ENCODE data around the gene MCC.
"Not testable (repeated sequence)": the region's sequence is repeated elsewhere in the genome, so short reads cannot be mapped to it uniquely, and the experiment has no call there.

MCC gene

DNA sequence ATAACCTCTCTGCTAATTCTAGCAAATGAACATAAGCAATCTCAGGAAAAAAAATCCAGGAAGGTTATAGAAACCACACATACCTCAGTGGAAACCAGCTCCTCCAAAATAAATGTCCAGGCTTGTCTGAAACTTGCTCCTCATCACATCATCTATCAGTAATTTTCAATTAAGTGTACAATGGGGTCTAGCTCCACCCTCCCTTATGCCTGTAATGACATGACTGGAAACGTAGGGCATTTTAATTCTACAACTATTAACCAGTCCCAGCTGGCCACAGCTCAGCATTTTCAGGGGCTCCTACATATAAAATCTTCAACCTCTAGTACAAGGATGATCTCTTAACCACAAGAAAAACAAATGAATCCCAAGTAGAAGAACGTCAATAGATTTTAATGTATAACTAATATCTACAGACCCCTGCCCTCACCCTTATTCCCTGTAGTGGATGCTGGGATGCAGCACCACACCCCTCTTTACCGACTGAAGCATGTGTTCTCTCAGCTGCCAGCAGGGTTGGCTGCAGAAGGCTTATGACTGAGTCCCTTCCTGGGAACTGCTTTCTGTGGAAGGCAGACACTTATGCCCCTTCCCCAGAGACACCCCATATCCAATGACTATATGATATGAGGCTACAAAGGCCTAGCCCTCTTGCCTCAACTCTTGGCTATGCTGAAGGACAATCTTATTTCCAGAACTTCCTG, 60.2 kb downstream of the MCC start:
- TF ChIP-seq, protein P1, sequence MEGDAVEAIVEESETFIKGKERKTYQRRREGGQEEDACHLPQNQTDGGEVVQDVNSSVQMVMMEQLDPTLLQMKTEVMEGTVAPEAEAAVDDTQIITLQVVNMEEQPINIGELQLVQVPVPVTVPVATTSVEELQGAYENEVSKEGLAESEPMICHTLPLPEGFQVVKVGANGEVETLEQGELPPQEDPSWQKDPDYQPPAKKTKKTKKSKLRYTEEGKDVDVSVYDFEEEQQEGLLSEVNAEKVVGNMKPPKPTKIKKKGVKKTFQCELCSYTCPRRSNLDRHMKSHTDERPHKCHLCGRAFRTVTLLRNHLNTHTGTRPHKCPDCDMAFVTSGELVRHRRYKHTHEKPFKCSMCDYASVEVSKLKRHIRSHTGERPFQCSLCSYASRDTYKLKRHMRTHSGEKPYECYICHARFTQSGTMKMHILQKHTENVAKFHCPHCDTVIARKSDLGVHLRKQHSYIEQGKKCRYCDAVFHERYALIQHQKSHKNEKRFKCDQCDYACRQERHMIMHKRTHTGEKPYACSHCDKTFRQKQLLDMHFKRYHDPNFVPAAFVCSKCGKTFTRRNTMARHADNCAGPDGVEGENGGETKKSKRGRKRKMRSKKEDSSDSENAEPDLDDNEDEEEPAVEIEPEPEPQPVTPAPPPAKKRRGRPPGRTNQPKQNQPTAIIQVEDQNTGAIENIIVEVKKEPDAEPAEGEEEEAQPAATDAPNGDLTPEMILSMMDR (IDR thresholded peaks at IDR 0.05; ENCODE audit: low read depth, low read length, missing control alignments): no peak
- DNase-seq (ENCODE audit: low read depth): no peak
- in situ Hi-C loops (cut with HindIII; ENCODE audit: low sequenced_read_pairs): no loop called here
- H3K4me3 ChIP-seq (ENCODE audit: low read depth, low read length): no peak overlapping the region

DNA sequence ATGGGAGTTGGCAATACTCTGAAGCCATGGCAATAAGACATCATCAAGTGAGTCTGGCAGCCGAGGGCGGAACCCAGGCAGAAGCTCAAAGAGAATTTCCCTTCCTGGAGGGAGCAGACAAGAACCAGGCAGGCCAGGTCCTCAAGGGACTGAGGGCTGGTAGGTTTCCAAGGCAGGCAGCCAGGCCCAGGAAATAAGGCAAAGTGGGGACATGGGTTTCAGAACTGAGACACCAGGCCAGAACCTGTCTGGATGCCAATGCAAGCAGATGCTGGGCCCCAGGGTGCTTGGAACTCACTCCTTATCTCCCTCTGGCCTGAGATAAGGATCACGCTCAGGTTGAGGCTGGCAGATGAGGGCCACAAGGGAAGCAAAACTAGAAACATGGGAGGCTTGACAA, 62.3 kb downstream of the MCC start:
- in situ Hi-C loops (cut with HindIII; ENCODE audit: low sequenced_read_pairs): no loop called here
- no peak for DNase-seq (ENCODE audit: low read depth)
- TF ChIP-seq, protein P1 (IDR thresholded peaks at IDR 0.05; ENCODE audit: low read depth, low read length, missing control alignments): no peak
- H3K4me3 ChIP-seq (ENCODE audit: low read depth, low read length): no peak overlapping the region

DNA sequence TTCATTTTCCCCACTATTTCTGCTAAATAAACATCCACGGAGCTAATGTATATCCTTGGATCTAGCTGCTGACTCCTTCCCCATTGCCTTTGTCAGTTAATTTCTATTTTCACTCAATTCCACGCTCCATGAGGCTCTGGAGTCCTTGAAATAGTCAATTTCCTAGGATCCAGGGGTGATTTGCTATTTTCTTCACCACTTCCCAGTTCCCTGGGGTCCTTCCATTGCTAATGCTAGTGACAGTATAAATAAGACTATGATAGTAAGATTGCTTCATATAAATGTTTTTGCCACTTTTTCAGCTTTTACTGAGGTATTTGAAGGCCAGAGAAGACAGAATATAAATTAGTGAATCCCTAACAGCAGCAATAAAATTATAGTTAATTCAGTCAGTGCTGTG, 66.6 kb downstream of the MCC start:
- in situ Hi-C loops (cut with HindIII; ENCODE audit: low sequenced_read_pairs): no loop called here
- DNase-seq (ENCODE audit: low read depth): no peak
- TF ChIP-seq, protein P1 (IDR thresholded peaks at IDR 0.05; ENCODE audit: low read depth, low read length, missing control alignments): no peak
- no peak overlapping the region for H3K4me3 ChIP-seq (ENCODE audit: low read depth, low read length)

DNA sequence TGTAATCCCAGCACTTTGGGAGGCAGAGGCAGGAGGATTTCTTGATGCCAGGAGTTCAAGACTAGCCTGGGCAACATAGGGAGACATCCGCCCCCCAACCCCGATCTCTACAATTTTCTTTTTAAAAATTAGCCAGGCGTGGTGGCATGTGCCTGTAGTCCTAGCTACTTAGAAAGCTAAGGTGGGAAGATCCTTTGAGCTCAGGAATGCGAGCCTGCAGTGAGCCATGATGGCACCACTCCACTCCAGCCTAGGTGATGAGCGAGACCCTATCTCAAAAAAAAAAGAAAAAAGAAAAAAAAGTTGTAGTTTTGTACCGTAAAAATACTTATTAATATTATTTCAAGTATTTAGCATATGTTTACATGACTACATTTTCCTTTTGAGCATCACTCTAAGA, 82.7 kb downstream of the MCC start:
- H3K4me3 ChIP-seq (ENCODE audit: low read depth, low read length): no peak overlapping the region
- no peak for DNase-seq (ENCODE audit: low read depth)
- in situ Hi-C loops (cut with HindIII; ENCODE audit: low sequenced_read_pairs): no loop called here

DNA sequence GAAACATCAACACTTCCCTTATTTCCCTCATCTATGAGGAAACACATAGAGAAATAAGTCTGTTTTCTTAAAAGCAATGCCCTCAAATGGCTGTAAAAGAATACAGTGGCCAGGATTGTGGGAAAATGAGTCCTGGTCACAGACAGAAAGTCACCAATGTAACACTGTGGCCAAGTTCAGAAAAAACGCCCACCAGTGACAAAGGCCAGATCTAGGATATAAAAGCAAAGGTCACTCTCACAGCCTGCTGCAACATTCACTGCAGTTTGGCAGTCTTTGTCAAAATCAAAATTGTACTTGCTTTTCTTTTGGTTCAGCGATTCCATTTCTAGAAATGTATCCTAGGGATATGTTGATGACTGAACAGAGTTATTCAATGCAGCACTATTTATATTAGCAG, 84.0 kb downstream of the MCC start:
- TF ChIP-seq, protein P1 (IDR thresholded peaks at IDR 0.05; ENCODE audit: low read depth, low read length, missing control alignments): no peak
- DNase-seq (ENCODE audit: low read depth): no peak
- in situ Hi-C loops (cut with HindIII; ENCODE audit: low sequenced_read_pairs): no loop called here
- no peak overlapping the region for H3K4me3 ChIP-seq (ENCODE audit: low read depth, low read length)

More for the DNA sequence above, 82.7 kb downstream of the MCC start:
- TF ChIP-seq, protein P1 (IDR thresholded peaks at IDR 0.05; ENCODE audit: low read depth, low read length, missing control alignments): no peak

DNA sequence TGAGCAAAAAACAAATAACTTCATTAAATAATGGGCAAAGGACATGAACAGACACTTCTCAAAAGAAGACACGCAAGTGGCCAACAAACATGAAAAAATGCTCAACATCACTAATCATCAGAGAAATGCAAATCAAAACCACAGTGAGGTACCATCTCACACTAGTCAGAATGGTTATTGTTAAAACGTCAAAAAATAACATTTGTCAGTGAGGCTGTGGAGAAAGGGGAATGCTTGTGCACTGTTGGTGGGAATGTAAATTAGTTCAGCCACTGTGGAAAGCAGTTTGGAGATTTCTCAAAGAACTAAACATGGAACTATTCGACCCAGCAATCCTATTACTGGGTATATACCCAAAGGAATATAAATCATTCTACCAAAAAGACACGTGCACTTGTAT, 90.3 kb downstream of the MCC start:
- DNase-seq (ENCODE audit: low read depth): peak; percentile 62
- not testable (repeated sequence) for H3K4me3 ChIP-seq (ENCODE audit: low read depth, low read length)
- in situ Hi-C loops (cut with HindIII; ENCODE audit: low sequenced_read_pairs): loop anchor here (25.0 kb wide), 1 partner anchor 1789 kb away; no protein-coding TSS in a partner anchor

DNA sequence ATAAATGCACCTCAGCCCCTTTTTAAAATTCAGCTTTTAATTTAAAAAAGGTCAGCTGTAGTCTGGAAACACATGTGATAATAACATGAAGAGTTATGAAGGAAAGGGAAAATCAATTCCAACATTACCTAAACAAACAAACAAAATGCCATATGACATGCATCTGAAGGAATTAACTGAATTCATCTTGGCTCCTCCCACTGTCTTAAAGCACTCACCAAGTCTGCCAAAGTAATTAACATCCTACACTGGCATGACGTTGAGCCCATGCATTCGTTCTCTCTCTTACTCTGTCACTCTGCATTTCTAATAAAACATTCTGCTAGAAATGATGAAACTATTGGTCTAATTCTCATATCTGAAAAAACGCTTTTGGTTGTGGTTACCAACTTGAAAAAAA, 91.2 kb downstream of the MCC start:
- TF ChIP-seq, protein P1 (IDR thresholded peaks at IDR 0.05; ENCODE audit: low read depth, low read length, missing control alignments): no peak

More for the DNA sequence above, 91.2 kb downstream of the MCC start:
- in situ Hi-C loops (cut with HindIII; ENCODE audit: low sequenced_read_pairs): loop anchor here (25.0 kb wide), 1 partner anchor 1790 kb away; no protein-coding TSS in a partner anchor
- no peak overlapping the region for H3K4me3 ChIP-seq (ENCODE audit: low read depth, low read length)
- no peak for DNase-seq (ENCODE audit: low read depth)

Measured in astrocyte of the cerebellum (primary cell).